Karpas-422 (cell line): Measurements from ENCODE around the gene MACROD2. TPM values are rescaled to one million over a fixed set of nuclear protein-coding genes. Genes with fewer than 3 reads are reported as not detected.

Experiments used
- DNase-seq: peaks from one replicate; pipeline ENCODE4 v3.0.0-alpha.2; 2015
- H2AFZ ChIP-seq: fragments of 200-600 bp; sonication (generic); 2 replicates; pipeline ENCODE4 v1.6.1; 2014; ENCODE audit warnings: antibody characterized with exemption, low read length, mixed read lengths
- H3K27ac ChIP-seq: fragments of 200-600 bp; sonication (generic); 2 replicates; pipeline ENCODE4 v1.5.1; 2014; ENCODE audit warnings: mild to moderate bottlenecking, low read length, moderate library complexity
- H3K27me3 ChIP-seq: fragments of 200-600 bp; sonication (generic); 2 replicates; pipeline ENCODE4 v1.6.1; 2014; ENCODE audit warnings: low read length, mixed read lengths
- H3K36me3 ChIP-seq: fragments of 200-600 bp; sonication (generic); 2 replicates; pipeline ENCODE4 v1.6.1; 2014; ENCODE audit warnings: low read length, mixed read lengths; ENCODE audit not compliant: insufficient read depth
- H3K4me1 ChIP-seq: fragments of 200-600 bp; sonication (generic); 2 replicates; pipeline ENCODE4 v1.6.1; 2014; ENCODE audit warnings: mild to moderate bottlenecking, low read length, mixed read lengths
- H3K4me2 ChIP-seq: fragments of 200-600 bp; sonication (generic); 2 replicates; pipeline ENCODE4 v1.6.1; 2014; ENCODE audit warnings: low read length, low read depth, mild to moderate bottlenecking; ENCODE audit not compliant: poor library complexity, severe bottlenecking
- H3K4me3 ChIP-seq: fragments of 200-600 bp; sonication (generic); 2 replicates; pipeline ENCODE4 v1.5.1; 2014; ENCODE audit warnings: mild to moderate bottlenecking, antibody characterized with exemption, low read length, mixed read lengths
- H3K79me2 ChIP-seq: fragments of 200-600 bp; sonication (generic); 2 replicates; pipeline ENCODE4 v1.6.1; 2014; ENCODE audit warnings: mild to moderate bottlenecking, low read length, mixed read lengths
- H3K9ac ChIP-seq: fragments of 200-600 bp; sonication (generic); 2 replicates; pipeline ENCODE4 v1.6.0; 2014; ENCODE audit warnings: low read length
- H3K9me2 ChIP-seq: fragments of 200-600 bp; sonication (generic), shearing (Covaris generic); replicated peaks from 2 replicates; pipeline ENCODE4 v1.6.0; 2014; ENCODE audit warnings: mild to moderate bottlenecking, low read length, moderate library complexity; ENCODE audit not compliant: insufficient read depth
- H3K9me3 ChIP-seq: fragments of 300-700, 200-600 bp; sonication (generic); 2 replicates; pipeline ENCODE4 v1.6.1; 2014; ENCODE audit warnings: low read length, mixed read lengths
- H4K20me1 ChIP-seq: fragments of 200-600 bp; sonication (generic); 2 replicates; pipeline ENCODE4 v1.6.1; 2014; ENCODE audit warnings: mild to moderate bottlenecking, antibody characterized with exemption, low read length, low read depth; ENCODE audit not compliant: insufficient read depth
- total RNA-seq: library from RNA; depleted of rRNA; stranded (reverse); fragments of >200 nt; shearing (Covaris generic); gene quantifications from 2 replicates; pipeline ENCODE4 v1.2.3, GENCODE V29; 2014; ENCODE audit warnings: low replicate concordance

Gene MACROD2
- total RNA-seq, 1 experiment from 2014 or later = 0.15 TPM

DNA sequence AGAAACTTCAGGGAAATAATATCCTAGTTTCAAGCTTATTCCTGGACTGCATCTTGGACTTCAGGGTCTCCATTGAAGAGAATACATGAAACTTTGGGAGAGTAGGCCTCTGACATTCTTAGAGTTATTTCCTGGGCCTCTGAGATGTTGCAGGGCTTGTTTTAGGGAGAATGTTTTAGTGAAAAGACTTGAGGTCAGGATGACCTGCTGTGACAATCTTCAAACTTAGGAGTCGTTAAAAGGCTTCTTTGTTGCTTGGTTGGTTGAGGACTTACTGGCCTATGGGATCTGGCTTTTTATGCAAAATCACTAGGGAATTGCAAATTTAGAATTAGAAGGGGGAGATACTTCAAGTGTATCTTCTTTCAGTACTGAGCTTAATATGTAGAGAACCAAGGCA is 955.3 kb downstream of the MACROD2 start:
- Histone ChIP-seq H3K9me2 (no peaks in the 10 kb centered on the region), H3K79me2 (no peaks in the 10 kb centered on the region), H3K36me3 (no peaks in the 10 kb centered on the region), H3K9ac (no peak overlapping the region), H3K4me2 (no peak overlapping the region), H3K27me3 (no peaks in the 10 kb centered on the region), H2AFZ (no peak overlapping the region), H3K4me1 (no peaks in the 10 kb centered on the region), H3K9me3 (no peaks in the 10 kb centered on the region), H3K4me3 (no peak overlapping the region), H4K20me1 (no peaks in the 10 kb centered on the region), H3K27ac (no peak overlapping the region)
- no peak for DNase-seq

GRCh38 chr20:14951105-14951504 is 955.8 kb downstream of the MACROD2 start:
- no peaks in the 10 kb centered on the region for H3K79me2 ChIP-seq
- no peak overlapping the region for H3K4me3 ChIP-seq
- no peaks in the 10 kb centered on the region for H3K9me3 ChIP-seq
- no peak overlapping the region for H3K27ac ChIP-seq
- no peaks in the 10 kb centered on the region for H3K27me3 ChIP-seq
- no peak overlapping the region for H3K9ac ChIP-seq
- H3K36me3 ChIP-seq = no peaks in the 10 kb centered on the region
- H2AFZ ChIP-seq = no peak overlapping the region
- H3K4me1 ChIP-seq = no peaks in the 10 kb centered on the region
- no peak overlapping the region for H3K4me2 ChIP-seq
- no peaks in the 10 kb centered on the region for H3K9me2 ChIP-seq
- no peak for DNase-seq
- H4K20me1 ChIP-seq = no peaks in the 10 kb centered on the region

DNA sequence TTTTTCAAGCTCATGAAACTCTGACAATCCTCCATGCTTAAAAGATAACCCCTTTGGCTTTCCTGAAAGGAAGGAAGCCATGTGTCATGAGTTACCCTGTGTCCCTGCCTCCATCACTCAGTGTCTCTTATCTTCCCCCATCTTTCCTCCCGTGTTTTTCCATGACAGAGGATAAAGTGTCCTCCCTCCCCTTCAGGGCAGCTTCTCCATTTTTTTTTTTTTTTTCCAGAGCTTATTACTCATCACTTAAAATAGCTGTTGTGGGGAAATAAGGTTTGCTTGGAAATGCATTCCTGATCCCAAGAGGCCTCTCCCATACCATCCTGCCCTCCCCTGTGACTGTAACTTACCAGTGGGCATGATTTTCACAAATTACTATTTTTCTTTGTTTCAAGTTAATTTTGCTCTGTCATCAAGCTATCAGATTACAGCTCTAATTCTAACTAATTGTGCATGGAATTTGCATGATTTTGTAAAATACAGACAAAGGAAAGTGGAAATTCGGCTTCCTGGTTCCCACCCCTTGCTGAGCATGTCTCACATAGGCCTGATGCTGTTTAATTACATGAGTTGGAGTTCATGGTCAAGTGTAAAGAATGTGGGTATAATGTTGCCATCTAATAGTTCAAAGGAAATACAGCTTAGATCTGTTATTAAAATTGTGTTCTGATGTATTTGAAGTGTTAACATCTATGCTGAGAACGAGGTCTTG is 956.5 kb downstream of the MACROD2 start:
- H3K9me3 ChIP-seq = no peaks in the 10 kb centered on the region
- no peaks in the 10 kb centered on the region for H3K27me3 ChIP-seq
- no peak overlapping the region for H3K27ac ChIP-seq
- no peak for DNase-seq
- H3K4me1 ChIP-seq = no peaks in the 10 kb centered on the region
- H3K4me3 ChIP-seq = no peak overlapping the region
- H3K79me2 ChIP-seq = no peaks in the 10 kb centered on the region
- no peaks in the 10 kb centered on the region for H3K36me3 ChIP-seq
- no peak overlapping the region for H3K9ac ChIP-seq
- no peak overlapping the region for H2AFZ ChIP-seq
- H3K9me2 ChIP-seq = no peaks in the 10 kb centered on the region
- no peak overlapping the region for H3K4me2 ChIP-seq
- H4K20me1 ChIP-seq = no peaks in the 10 kb centered on the region

DNA sequence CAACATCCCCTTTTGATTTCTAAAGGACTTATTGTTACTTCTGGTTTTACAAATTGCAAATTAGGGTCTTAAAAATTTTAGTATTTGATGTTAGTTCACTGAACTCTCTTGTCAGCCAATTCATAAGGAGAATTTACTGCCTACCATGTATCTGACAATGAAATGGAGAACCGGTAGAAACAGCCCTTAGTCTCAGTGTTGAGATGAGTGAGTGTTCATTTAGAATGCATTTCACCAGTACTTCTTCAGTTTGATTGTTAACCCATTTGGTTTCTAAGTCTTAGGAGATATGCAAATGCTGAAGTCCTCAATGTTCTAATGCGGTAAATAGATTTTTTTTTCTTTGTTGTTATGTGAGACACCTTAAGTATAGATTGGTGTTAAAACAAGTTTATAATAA is 958.4 kb downstream of the MACROD2 start:
- Histone ChIP-seq H3K9me3 (no peaks in the 10 kb centered on the region), H3K27me3 (no peaks in the 10 kb centered on the region), H3K4me2 (no peak overlapping the region), H3K27ac (no peak overlapping the region), H3K4me1 (no peaks in the 10 kb centered on the region), H3K36me3 (no peaks in the 10 kb centered on the region), H3K9me2 (no peaks in the 10 kb centered on the region), H3K79me2 (no peaks in the 10 kb centered on the region), H3K9ac (no peak overlapping the region), H2AFZ (no peak overlapping the region), H4K20me1 (no peaks in the 10 kb centered on the region), H3K4me3 (no peak overlapping the region)
- DNase-seq = no peak

- no peak overlapping the region for H2AFZ ChIP-seq
- H4K20me1 ChIP-seq = no peaks in the 10 kb centered on the region
- H3K4me2 ChIP-seq = no peak overlapping the region
- DNase-seq = no peak
- H3K27me3 ChIP-seq = no peaks in the 10 kb centered on the region
- H3K27ac ChIP-seq = no peak overlapping the region
- no peaks in the 10 kb centered on the region for H3K9me2 ChIP-seq
- H3K79me2 ChIP-seq = no peaks in the 10 kb centered on the region
- no peaks in the 10 kb centered on the region for H3K36me3 ChIP-seq
- no peak overlapping the region for H3K4me3 ChIP-seq
- no peaks in the 10 kb centered on the region for H3K4me1 ChIP-seq
- no peaks in the 10 kb centered on the region for H3K9me3 ChIP-seq
- H3K9ac ChIP-seq = no peak overlapping the region
Observed at GRCh38 chr20:14955399-14955798, 960.1 kb downstream of the MACROD2 start.

DNA sequence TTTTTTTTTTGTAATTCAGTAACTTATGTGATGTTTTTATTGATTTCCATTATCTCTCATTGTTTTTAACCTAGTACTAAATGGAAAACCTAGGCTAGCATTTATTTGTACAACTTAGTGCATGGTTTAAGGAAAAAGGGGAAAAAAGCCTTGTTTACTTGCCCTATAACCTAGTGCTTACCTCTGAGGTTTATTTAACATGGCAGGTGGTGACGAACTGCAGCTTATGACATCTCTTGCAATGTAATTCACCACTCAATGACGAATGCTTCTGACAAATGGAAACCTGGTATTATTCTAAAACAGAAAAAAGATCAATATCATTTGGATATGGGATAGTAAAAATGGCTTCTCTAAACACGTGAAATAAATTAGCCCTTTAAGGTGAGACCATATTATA is 960.7 kb downstream of the MACROD2 start:
- Histone ChIP-seq H4K20me1 (no peaks in the 10 kb centered on the region), H3K9ac (no peak overlapping the region)

GRCh38 chr20:14956538-14956937 is 961.2 kb downstream of the MACROD2 start:
- no peak for DNase-seq

More for the DNA sequence above, 960.7 kb downstream of the MACROD2 start:
- H2AFZ ChIP-seq = no peak overlapping the region
- DNase-seq = no peak
- no peak overlapping the region for H3K4me2 ChIP-seq
- no peaks in the 10 kb centered on the region for H3K4me1 ChIP-seq
- H3K79me2 ChIP-seq = no peaks in the 10 kb centered on the region
- H3K4me3 ChIP-seq = no peak overlapping the region
- H3K9me2 ChIP-seq = no peaks in the 10 kb centered on the region
- no peaks in the 10 kb centered on the region for H3K36me3 ChIP-seq
- H3K27me3 ChIP-seq = no peaks in the 10 kb centered on the region
- H3K9me3 ChIP-seq = no peaks in the 10 kb centered on the region
- H3K27ac ChIP-seq = no peak overlapping the region

DNA sequence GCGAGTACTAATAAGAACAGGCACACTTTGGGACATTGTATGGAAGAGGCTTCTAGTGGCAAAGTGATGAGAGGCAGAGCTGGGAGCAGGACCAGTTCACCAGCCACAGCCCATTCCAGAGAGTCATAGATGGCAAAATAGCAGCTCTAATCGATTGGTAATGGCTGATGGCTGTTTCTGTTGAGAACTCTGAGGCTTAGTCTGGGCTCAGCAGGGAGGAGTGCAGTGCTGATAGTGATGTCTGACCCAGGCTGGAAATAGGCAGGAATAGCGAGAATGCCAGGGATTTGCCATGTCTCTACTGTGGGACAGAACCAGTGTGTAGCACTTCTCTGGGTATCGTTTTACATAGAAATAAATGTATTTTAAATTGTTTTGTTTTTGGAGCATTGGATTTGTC is 962.1 kb downstream of the MACROD2 start:
- H3K4me3 ChIP-seq = no peak overlapping the region
- no peak overlapping the region for H2AFZ ChIP-seq
- H4K20me1 ChIP-seq = no peaks in the 10 kb centered on the region
- H3K27ac ChIP-seq = no peak overlapping the region
- no peaks in the 10 kb centered on the region for H3K79me2 ChIP-seq
- no peak for DNase-seq
- no peaks in the 10 kb centered on the region for H3K9me3 ChIP-seq
- H3K27me3 ChIP-seq = no peaks in the 10 kb centered on the region
- H3K9ac ChIP-seq = no peak overlapping the region
- H3K4me1 ChIP-seq = no peaks in the 10 kb centered on the region
- H3K9me2 ChIP-seq = no peaks in the 10 kb centered on the region
- no peaks in the 10 kb centered on the region for H3K36me3 ChIP-seq
- no peak overlapping the region for H3K4me2 ChIP-seq

More at GRCh38 chr20:14956538-14956937, 961.2 kb downstream of the MACROD2 start:
- no peaks in the 10 kb centered on the region for H3K27me3 ChIP-seq
- no peak overlapping the region for H2AFZ ChIP-seq
- H3K9me2 ChIP-seq = no peaks in the 10 kb centered on the region
- H3K4me3 ChIP-seq = no peak overlapping the region
- H3K4me2 ChIP-seq = no peak overlapping the region
- no peak overlapping the region for H3K27ac ChIP-seq
- H3K9ac ChIP-seq = no peak overlapping the region
- H3K36me3 ChIP-seq = no peaks in the 10 kb centered on the region
- H3K79me2 ChIP-seq = no peaks in the 10 kb centered on the region
- no peaks in the 10 kb centered on the region for H3K9me3 ChIP-seq
- no peaks in the 10 kb centered on the region for H3K4me1 ChIP-seq
- no peaks in the 10 kb centered on the region for H4K20me1 ChIP-seq
